ENCODE measurements around the gene OXNAD1. TPM values are rescaled to one million over a fixed set of nuclear protein-coding genes. Genes with fewer than 3 reads are reported as not detected.

OXNAD1 gene
- total and polyA plus RNA-seq, 2 experiments from 2014 or later, result 14.4 to 21.1 TPM

GRCh38 chr3:16329826-16330129, 64.8 kb downstream of the OXNAD1 start:
- Histone ChIP-seq H4K20me1 (ENCODE audit: insufficient read depth, poor library complexity, severe bottlenecking) (no peaks in the 10 kb centered on the region), H3K79me2 (no peaks in the 10 kb centered on the region), H3K4me1 (ENCODE audit: insufficient read depth) (no peaks in the 10 kb centered on the region), H3K36me3 (replicated peaks; ENCODE audit: insufficient read depth, low read depth) (no peaks in the 10 kb centered on the region), H3K9me2 (replicated peaks; ENCODE audit: insufficient read depth) (no peaks in the 10 kb centered on the region), H3K4me3 (no peak overlapping the region), H3K4me2 (no peak overlapping the region), H2AFZ (no peak overlapping the region), H3K9me3 (ENCODE audit: low read depth) (peaks cover 6% of the 10 kb centered on the region), H3K27me3 (no peaks in the 10 kb centered on the region), H3K27ac (no peak overlapping the region)
- 86% methylated on average over 9 of the region's 9 CpGs for WGBS (ENCODE audit: low lambda C conversion rate, missing lambda C conversion rate)
- no peak for DNase-seq (ENCODE audit: low spot score)
- TF ChIP-seq EZH2phosphoT487 (IDR thresholded peaks at IDR 0.05; ENCODE audit: low read depth, severe bottlenecking, unreplicated experiment) (no peak), EZH2 (IDR thresholded peaks at IDR 0.05; ENCODE audit: borderline replicate concordance) (no peak), CTCF (IDR thresholded peaks at IDR 0.05; ENCODE audit: poor library complexity) (no peak)

GRCh38 chr3:16330351-16330750, 65.3 kb downstream of the OXNAD1 start:
- DNase-seq (ENCODE audit: low spot score), result no peak
- Histone ChIP-seq H3K4me3 (no peak overlapping the region), H4K20me1 (ENCODE audit: insufficient read depth, poor library complexity, severe bottlenecking) (no peaks in the 10 kb centered on the region), H3K4me1 (ENCODE audit: insufficient read depth) (no peaks in the 10 kb centered on the region), H3K4me2 (no peak overlapping the region), H3K9me3 (ENCODE audit: low read depth) (peaks cover 6% of the 10 kb centered on the region), H2AFZ (no peak overlapping the region), H3K27me3 (no peaks in the 10 kb centered on the region), H3K79me2 (no peaks in the 10 kb centered on the region), H3K36me3 (replicated peaks; ENCODE audit: insufficient read depth, low read depth) (no peaks in the 10 kb centered on the region), H3K27ac (no peak overlapping the region), H3K9me2 (replicated peaks; ENCODE audit: insufficient read depth) (no peaks in the 10 kb centered on the region)
- WGBS (ENCODE audit: low lambda C conversion rate, missing lambda C conversion rate), result 92% methylated on average over 4 of the region's 4 CpGs
- TF ChIP-seq EZH2 (IDR thresholded peaks at IDR 0.05; ENCODE audit: borderline replicate concordance) (no peak), CTCF (IDR thresholded peaks at IDR 0.05; ENCODE audit: poor library complexity) (no peak), EZH2phosphoT487 (IDR thresholded peaks at IDR 0.05; ENCODE audit: low read depth, severe bottlenecking, unreplicated experiment) (no peak)

GRCh38 chr3:16331319-16331883, 66.4 kb downstream of the OXNAD1 start:
- H3K4me3 ChIP-seq, result no peak overlapping the region
- no peak for DNase-seq (ENCODE audit: low spot score)
- no peaks in the 10 kb centered on the region for H3K27me3 ChIP-seq
- H3K36me3 ChIP-seq (replicated peaks; ENCODE audit: insufficient read depth, low read depth), result no peaks in the 10 kb centered on the region
- no peaks in the 10 kb centered on the region for H3K9me2 ChIP-seq (replicated peaks; ENCODE audit: insufficient read depth)
- H3K27ac ChIP-seq, result no peak overlapping the region
- no peak overlapping the region for H3K4me2 ChIP-seq
- 97% methylated on average over 3 of the region's 3 CpGs for WGBS (ENCODE audit: low lambda C conversion rate, missing lambda C conversion rate)
- H3K79me2 ChIP-seq, result no peaks in the 10 kb centered on the region
- no peaks in the 10 kb centered on the region for H3K4me1 ChIP-seq (ENCODE audit: insufficient read depth)
- TF ChIP-seq EZH2phosphoT487 (IDR thresholded peaks at IDR 0.05; ENCODE audit: low read depth, severe bottlenecking, unreplicated experiment), result no peak
- no peak for TF ChIP-seq EZH2 (IDR thresholded peaks at IDR 0.05; ENCODE audit: borderline replicate concordance)
- TF ChIP-seq CTCF (IDR thresholded peaks at IDR 0.05; ENCODE audit: poor library complexity), result no peak
- peaks cover 6% of the 10 kb centered on the region for H3K9me3 ChIP-seq (ENCODE audit: low read depth)
- H4K20me1 ChIP-seq (ENCODE audit: insufficient read depth, poor library complexity, severe bottlenecking), result no peaks in the 10 kb centered on the region
- no peak overlapping the region for H2AFZ ChIP-seq
